Panc1 (cell line): ENCODE data around the gene PAFAH1B2. TPM values are rescaled to one million over a fixed set of nuclear protein-coding genes. Genes with fewer than 3 reads are reported as not detected.

Experiments
- ATAC-seq: fragments of 200-7000 bp; cut with Tn5 transposase; 2 replicates; pipeline ENCODE4 v1.9.1; 2020; ENCODE audit warnings: mild to moderate bottlenecking, moderate library complexity
- BruUV-seq: library from RNA; stranded (reverse); fragments of 400-500 nt; replicated peaks from 2 replicates; lab custom pipeline; 2021; lab: Mats Ljungman, UMichigan
- CTCF ChIA-PET: fragments of 300-600 bp; sonication (Branson Sonifier 250); formaldehyde crosslinking; loops from one replicate; lab custom pipeline; 2022; ENCODE audit warnings: antibody characterized with exemption; lab: Charles Lee
- POLR2A ChIA-PET: fragments of 300-600 bp; sonication (Branson Sonifier 250); formaldehyde crosslinking; loops from one replicate; lab custom pipeline; 2022; ENCODE audit warnings: antibody characterized with exemption; lab: Charles Lee
- DNase-seq: peaks from one replicate; pipeline ENCODE4 v3.0.0-alpha.2; 2010; ENCODE audit warnings: low read depth, low spot score
- H3K27ac ChIP-seq: 2 replicates; pipeline ENCODE4 v1.5.1; 2011; ENCODE audit warnings: mild to moderate bottlenecking, low read length, inconsistent platforms
- H3K27me3 ChIP-seq: fragments of 200-500 bp; sonication (Bioruptor generic); 2 replicates; pipeline ENCODE4 v1.6.0; 2014; ENCODE audit warnings: low read length, inconsistent platforms; ENCODE audit not compliant: control insufficient read depth, insufficient read depth
- H3K36me3 ChIP-seq: fragments of 200-500 bp; sonication (Bioruptor generic); 2 replicates; pipeline ENCODE4 v1.5.1; 2014; ENCODE audit warnings: inconsistent platforms, mild to moderate bottlenecking, low read length, moderate library complexity; ENCODE audit not compliant: control insufficient read depth, insufficient read depth
- H3K4me1 ChIP-seq: 2 replicates; pipeline ENCODE4 v1.5.1; 2011; ENCODE audit warnings: inconsistent platforms, mild to moderate bottlenecking, low read length, moderate library complexity; ENCODE audit not compliant: control insufficient read depth, insufficient read depth
- H3K4me3 ChIP-seq, 2 experiments: 2 replicates each; pipeline ENCODE4 v1.5.1; 2011 to 2012; ENCODE audit warnings: low read depth in 2 of 2, low read length in 2 of 2, mild to moderate bottlenecking in 2 of 2, inconsistent platforms in 1 of 2, moderate library complexity in 1 of 2
- H3K9me3 ChIP-seq: fragments of 200-500 bp; sonication (Bioruptor generic); 2 replicates; pipeline ENCODE4 v1.5.1; 2014; ENCODE audit warnings: low read depth, mild to moderate bottlenecking, inconsistent platforms, low read length, moderate library complexity; ENCODE audit not compliant: control insufficient read depth, insufficient read depth
- CTCF ChIP-seq: fragments of 450-650 bp; IDR thresholded peaks from 2 replicates; pipeline ENCODE4 v1.5.1; 2017; ENCODE audit warnings: mild to moderate bottlenecking
- POLR2AphosphoS5 ChIP-seq: IDR thresholded peaks from 2 replicates; pipeline ENCODE4 v1.6.1; 2012; ENCODE audit warnings: mild to moderate bottlenecking, low read depth, low read length, moderate library complexity
- REST ChIP-seq, 2 experiments: IDR thresholded peaks; 2 replicates each; pipeline ENCODE4 v1.6.1; 2011 to 2012; ENCODE audit warnings: low read depth in 2 of 2, control low read depth in 1 of 2, low read length in 1 of 2, mild to moderate bottlenecking in 1 of 2, moderate library complexity in 1 of 2; ENCODE audit not compliant: insufficient read depth in 1 of 2
- SIN3A ChIP-seq: IDR thresholded peaks from 2 replicates; pipeline ENCODE4 v1.6.1; 2012; ENCODE audit warnings: low read depth, mild to moderate bottlenecking, low read length, moderate library complexity, borderline replicate concordance; ENCODE audit not compliant: insufficient read depth
- TCF7L2 ChIP-seq: IDR thresholded peaks from 2 replicates; pipeline ENCODE4 v1.6.1; 2011; ENCODE audit warnings: mild to moderate bottlenecking, low read depth, low read length, inconsistent platforms
- in situ Hi-C: cut with HindIII; loops from 2 replicates; pipeline ENCODE4 v1.10.0; 2016; ENCODE audit warnings: low sequenced_read_pairs, low pct_unique_long_range_greater_than_20kb
- intact Hi-C: fragments of 100-400 bp; cut with micrococcal nuclease; formaldehyde crosslinking; loops from one replicate; pipeline ENCODE4 v1.10.0; 2022; ENCODE audit not compliant: unreplicated experiment
- total RNA-seq: library from RNA; stranded (reverse); gene quantifications from one replicate; pipeline ENCODE4 v1.2.1, GENCODE V29; 2021; ENCODE audit not compliant: unreplicated experiment

PAFAH1B2 gene
- total RNA-seq, 1 experiment from 2014 or later: 179 TPM

- intact Hi-C loops (loop anchor here (10.0 kb wide), 2 partner anchors 47 to 337 kb away; partner anchors contain the start of gene SIDT2), in situ Hi-C loops (no loop called here)
- no TSS peak for BruUV-seq
- CTCF ChIA-PET: interaction anchor here (0.6 kb wide), 2 partner anchors 72 to 78 kb away, joined by 3 to 7 read pairs; no protein-coding TSS in a partner anchor
- TF ChIP-seq POLR2AphosphoS5 (no peak), REST (IDR thresholded peaks at IDR 0.05; ENCODE audit: insufficient read depth in 1 of 2, low read depth in 2 of 2, low read length in 1 of 2) (no peak), CTCF (no peak), TCF7L2 (no peak), SIN3A (no peak)
- ATAC-seq: no peak
- Histone ChIP-seq H3K27me3 (no peaks in the 10 kb centered on the region), H3K4me1 (no peaks in the 10 kb centered on the region), H3K9me3 (no peaks in the 10 kb centered on the region), H3K27ac (no peak overlapping the region), H3K36me3 (0 out of 2 replicates have a peak, but pooled peaks cover 2% of the 10 kb centered on the region), H3K4me3 (no peak overlapping the region)
- DNase-seq: no peak
- POLR2A ChIA-PET: no interaction called here
These were observed 77.9 kb downstream of the PAFAH1B2 start for GRCh38 chr11:117221775-117222517.

- TF ChIP-seq CTCF: no peak
- no peak for TF ChIP-seq SIN3A
- TF ChIP-seq TCF7L2: no peak
- no peak for TF ChIP-seq POLR2AphosphoS5
- TF ChIP-seq REST (IDR thresholded peaks at IDR 0.05; ENCODE audit: insufficient read depth in 1 of 2, low read depth in 2 of 2, low read length in 1 of 2): no peak
- ATAC-seq (no peak), DNase-seq (no peak)
- no peaks in the 10 kb centered on the region for H3K4me1 ChIP-seq
- peaks cover 2% of the 10 kb centered on the region; the same call in 1 of the 2 replicates for H3K36me3 ChIP-seq
- BruUV-seq: no TSS peak
- no peaks in the 10 kb centered on the region for H3K9me3 ChIP-seq
- no peak overlapping the region for H3K4me3 ChIP-seq
- H3K27me3 ChIP-seq: no peaks in the 10 kb centered on the region
- ChIA-PET CTCF (no interaction called here), POLR2A (no interaction called here)
- in situ Hi-C loops: no loop called here
- H3K27ac ChIP-seq: no peak overlapping the region
- intact Hi-C loops: loop anchor here (10.0 kb wide), 2 partner anchors 48 to 338 kb away; partner anchors contain the start of gene SIDT2
These were observed 79.1 kb downstream of the PAFAH1B2 start for GRCh38 chr11:117222991-117223740.
